Mucosa of descending colon (tissue), 3 donors: ENCODE data around the gene ALKBH7. TPM values are rescaled to one million over a fixed set of nuclear protein-coding genes. Genes with fewer than 3 reads are reported as not detected.
A peak's percentile ranks its signal among the peaks of the same experiment; 100 is the strongest.

Source experiments
- ATAC-seq: fragments of 200-7000 bp; cut with Tn5 transposase; one replicate; pipeline ENCODE4 v1.9.1; 2020; ENCODE audit warnings: mild to moderate bottlenecking, moderate library complexity
- DNase-seq, 3 donors: peaks; one replicate each; pipeline ENCODE4 v3.0.0-alpha.2; 2020
- H3K36me3 ChIP-seq: fragments of 200-600 bp; one replicate; pipeline ENCODE4 v1.8.0; 2021; ENCODE audit warnings: low read depth, mild to moderate bottlenecking
- H3K4me1 ChIP-seq: fragments of 200-600 bp; one replicate; pipeline ENCODE4 v1.8.0; 2021; ENCODE audit warnings: low read depth, mild to moderate bottlenecking
- H3K4me3 ChIP-seq: fragments of 200-600 bp; one replicate; pipeline ENCODE4 v1.8.0; 2021; ENCODE audit warnings: mild to moderate bottlenecking
- H3K9me3 ChIP-seq: fragments of 200-600 bp; one replicate; pipeline ENCODE4 v1.8.0; 2021; ENCODE audit warnings: mild to moderate bottlenecking
- intact Hi-C, 2 donors: fragments of 100-400 bp; cut with DNase I in 1 of 2; cut with micrococcal nuclease in 1 of 2; formaldehyde crosslinking; loops; one replicate each; pipeline versions ENCODE4 v1.11.0 to v1.11.1; 2022; cut with DNase I, micrococcal nuclease
- total RNA-seq, 3 donors: library from RNA; stranded (reverse); fragmentation: NEBNext Ultra II Directional in 2 of 3; extraction: Animal tissue kit (Norgen Biotek cat#: 25700) in 2 of 3; gene quantifications; one replicate each; pipeline versions ENCODE4 v1.2.1 to v1.2.4, GENCODE V29; 2021 to 2023
- TF ChIP-seq, protein P1 (sequence below): fragments of 200-600 bp; IDR thresholded peaks from one replicate; pipeline ENCODE4 v1.8.0; 2022; ENCODE audit warnings: antibody characterized with exemption, mild to moderate bottlenecking
- donor health status: DM: no; HTN: no; CAD: no; lungs with moderate emphysema.
- donor health status: DM: no; HTN: no; CAD: no.
- donor health status: DM: no; HTN: yes; CAD: no.

The ALKBH7 gene
- total RNA-seq, 3 donors from 2014 or later: 87.5 to 173 (median 110) TPM

GRCh38 chr19:6383188-6383587 is 10.6 kb downstream of the ALKBH7 start:
- TF ChIP-seq, protein P1, sequence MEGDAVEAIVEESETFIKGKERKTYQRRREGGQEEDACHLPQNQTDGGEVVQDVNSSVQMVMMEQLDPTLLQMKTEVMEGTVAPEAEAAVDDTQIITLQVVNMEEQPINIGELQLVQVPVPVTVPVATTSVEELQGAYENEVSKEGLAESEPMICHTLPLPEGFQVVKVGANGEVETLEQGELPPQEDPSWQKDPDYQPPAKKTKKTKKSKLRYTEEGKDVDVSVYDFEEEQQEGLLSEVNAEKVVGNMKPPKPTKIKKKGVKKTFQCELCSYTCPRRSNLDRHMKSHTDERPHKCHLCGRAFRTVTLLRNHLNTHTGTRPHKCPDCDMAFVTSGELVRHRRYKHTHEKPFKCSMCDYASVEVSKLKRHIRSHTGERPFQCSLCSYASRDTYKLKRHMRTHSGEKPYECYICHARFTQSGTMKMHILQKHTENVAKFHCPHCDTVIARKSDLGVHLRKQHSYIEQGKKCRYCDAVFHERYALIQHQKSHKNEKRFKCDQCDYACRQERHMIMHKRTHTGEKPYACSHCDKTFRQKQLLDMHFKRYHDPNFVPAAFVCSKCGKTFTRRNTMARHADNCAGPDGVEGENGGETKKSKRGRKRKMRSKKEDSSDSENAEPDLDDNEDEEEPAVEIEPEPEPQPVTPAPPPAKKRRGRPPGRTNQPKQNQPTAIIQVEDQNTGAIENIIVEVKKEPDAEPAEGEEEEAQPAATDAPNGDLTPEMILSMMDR: no peak
- Histone ChIP-seq H3K4me1 (no peaks in the 10 kb centered on the region), H3K4me3 (no peak overlapping the region), H3K36me3 (peaks cover 19% of the 10 kb centered on the region), H3K9me3 (no peaks in the 10 kb centered on the region)
- ATAC-seq (no peak), DNase-seq (no peak)
- intact Hi-C loops: no loop called here

DNA sequence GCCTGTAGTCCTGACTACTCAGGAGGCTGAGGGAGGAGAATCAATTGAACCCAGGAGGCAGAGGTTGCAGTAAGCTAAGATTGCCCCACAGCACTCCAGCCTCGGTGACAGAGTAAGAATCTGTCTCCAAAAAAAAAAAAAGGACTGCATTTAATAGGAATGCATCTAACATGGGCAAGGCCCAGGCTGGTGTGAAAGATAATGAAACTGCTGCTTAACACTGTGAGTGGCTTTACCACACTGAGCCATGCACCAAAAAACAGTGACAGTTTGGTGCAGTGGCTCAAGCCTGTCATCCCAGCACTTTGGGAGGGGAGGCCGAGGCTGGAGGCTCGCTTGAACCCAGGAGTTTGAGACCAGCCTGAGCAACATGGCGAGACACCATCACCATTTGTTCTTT is 11.8 kb downstream of the ALKBH7 start:
- ATAC-seq (no peak), DNase-seq (no peak)
- no peaks in the 10 kb centered on the region for H3K4me1 ChIP-seq
- H3K4me3 ChIP-seq: no peak overlapping the region
- peaks cover 20% of the 10 kb centered on the region for H3K36me3 ChIP-seq
- TF ChIP-seq, protein P1: no peak
- intact Hi-C loops: no loop called here
- H3K9me3 ChIP-seq: no peaks in the 10 kb centered on the region

DNA sequence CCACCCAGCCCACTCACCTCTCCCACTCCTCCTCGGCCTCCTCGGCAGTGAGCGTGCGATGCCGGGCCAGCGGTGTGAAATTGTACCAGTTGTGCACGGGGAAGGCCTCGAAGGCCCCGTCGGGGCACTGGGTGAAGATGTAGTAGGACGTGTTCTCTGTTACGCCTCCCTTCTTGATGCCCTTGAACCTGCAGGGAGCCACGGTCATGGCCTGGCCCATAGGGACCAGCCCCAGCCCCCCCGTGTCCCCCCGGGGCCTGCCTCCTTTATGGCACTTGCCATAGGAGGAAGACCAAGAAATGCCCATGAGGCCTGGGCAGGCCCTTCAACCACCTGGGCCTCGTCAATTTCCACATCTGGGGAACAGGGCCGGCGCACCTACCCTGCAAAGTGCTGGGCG is 14.8 kb downstream of the ALKBH7 start:
- H3K4me1 ChIP-seq: peaks cover 16% of the 10 kb centered on the region
- peaks cover 13% of the 10 kb centered on the region for H3K36me3 ChIP-seq
- no peak overlapping the region for H3K4me3 ChIP-seq
- H3K9me3 ChIP-seq: no peaks in the 10 kb centered on the region
- intact Hi-C loops: no loop called here
- no peak for DNase-seq
- no peak for ATAC-seq
- TF ChIP-seq, protein P1: no peak

DNA sequence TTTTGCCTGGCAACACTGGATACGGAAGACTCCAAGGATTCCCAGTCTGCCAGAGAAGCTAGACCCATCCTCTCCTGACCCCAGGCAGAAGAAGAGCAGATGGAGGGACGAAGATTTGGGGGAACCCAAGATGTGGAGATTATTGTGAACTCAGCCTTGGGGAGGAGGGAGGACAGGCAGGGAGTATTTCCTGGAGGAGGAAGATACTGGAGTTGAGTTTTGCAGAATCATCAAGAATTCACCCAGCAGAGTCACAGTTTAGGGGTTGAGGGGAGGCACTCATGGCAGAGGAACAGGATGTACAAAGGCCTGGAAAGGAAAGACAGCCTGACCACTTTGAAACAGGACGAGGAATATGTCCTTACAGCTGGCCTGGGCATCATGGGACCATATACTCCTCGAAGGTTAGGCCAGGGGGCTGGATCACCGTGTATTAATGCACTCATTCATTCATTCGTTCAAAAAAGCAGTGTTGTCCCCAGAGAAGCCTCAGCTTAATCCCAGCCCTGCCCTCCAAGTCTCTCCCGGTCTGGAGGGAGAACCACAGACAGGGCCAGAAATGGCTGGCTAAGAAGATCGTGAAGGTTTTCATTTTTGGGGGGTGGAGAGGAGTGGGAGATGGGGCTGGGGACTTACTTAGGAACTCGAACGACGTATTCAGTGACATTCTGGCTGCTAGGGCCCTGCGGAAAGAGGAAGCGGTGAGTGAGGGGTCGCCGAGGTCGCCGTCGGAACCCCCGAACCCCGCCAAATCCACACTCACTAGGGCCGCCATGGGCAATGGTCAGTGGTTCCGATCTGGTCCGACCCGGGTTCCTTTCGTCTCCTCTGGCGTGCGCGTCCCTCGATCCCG is 19.9 kb downstream of the ALKBH7 start:
- ATAC-seq (no peak), DNase-seq (no peak)
- H3K36me3 ChIP-seq: peaks cover 9% of the 10 kb centered on the region
- H3K4me1 ChIP-seq: peaks cover 17% of the 10 kb centered on the region
- TF ChIP-seq, protein P1: no peak
- H3K4me3 ChIP-seq: peak overlapping the region; percentile 81
- no peaks in the 10 kb centered on the region for H3K9me3 ChIP-seq
- intact Hi-C loops: no loop called here

- intact Hi-C loops: no loop called here
- peak; percentile 93 to 95 (median 94) for DNase-seq
- ATAC-seq: peak; percentile 95
- peaks cover 17% of the 10 kb centered on the region for H3K4me1 ChIP-seq
- H3K4me3 ChIP-seq: peak within 1 kb of the TSS; percentile 81
- peaks cover 9% of the 10 kb centered on the region for H3K36me3 ChIP-seq
- TF ChIP-seq, protein P1: no peak
- H3K9me3 ChIP-seq: no peaks in the 10 kb centered on the region
Observed at GRCh38 chr19:6393074-6393982, 20.7 kb downstream of the ALKBH7 start, which contains the start of gene GTF2F1. TSS of gene GTF2F1 (minus strand) at chr19:6393164. CDS start at chr19:6392995, 169 bp downstream.
